Calu3 (cell line): Measurements from ENCODE around the gene SUN3. TPM values are rescaled to one million over a fixed set of nuclear protein-coding genes. Genes with fewer than 3 reads are reported as not detected.
"Not testable (repeated sequence)": the region's sequence is repeated elsewhere in the genome, so short reads cannot be mapped to it uniquely, and the experiment has no call there.

ENCODE experiments used
- BruUV-seq: library from RNA; stranded (reverse); fragments of 400-500 nt; replicated peaks from 2 replicates; lab custom pipeline; 2021; lab: Mats Ljungman, UMichigan
- CTCF ChIA-PET: fragments of 300-600 bp; sonication (Branson Sonifier 250); formaldehyde crosslinking; loops from one replicate; lab custom pipeline; 2022; ENCODE audit warnings: antibody characterized with exemption; lab: Charles Lee
- DNase-seq: peaks from one replicate; pipeline ENCODE4 v3.0.0; 2022
- H3K27ac Mint-ChIP-seq: one replicate; pipeline ENCODE4 v1.8.0; 2022; ENCODE audit warnings: mixed read lengths; ENCODE audit not compliant: unreplicated experiment
- H3K27me3 Mint-ChIP-seq: one replicate; pipeline ENCODE4 v1.8.0; 2022; ENCODE audit warnings: mixed read lengths; ENCODE audit not compliant: unreplicated experiment
- H3K36me3 Mint-ChIP-seq: one replicate; pipeline ENCODE4 v1.8.0; 2022; ENCODE audit warnings: mild to moderate bottlenecking, moderate library complexity, mixed read lengths; ENCODE audit not compliant: insufficient read depth, unreplicated experiment
- H3K4me1 Mint-ChIP-seq: one replicate; pipeline ENCODE4 v1.8.0; 2022; ENCODE audit warnings: mild to moderate bottlenecking, low read depth, mixed read lengths; ENCODE audit not compliant: unreplicated experiment
- H3K4me3 Mint-ChIP-seq: one replicate; pipeline ENCODE4 v1.8.0; 2022; ENCODE audit warnings: mild to moderate bottlenecking, low read depth, moderate library complexity, mixed read lengths; ENCODE audit not compliant: unreplicated experiment
- H3K9me3 Mint-ChIP-seq: one replicate; pipeline ENCODE4 v1.8.0; 2022; ENCODE audit warnings: low read depth, mixed read lengths; ENCODE audit not compliant: unreplicated experiment
- intact Hi-C: fragments of 100-400 bp; cut with micrococcal nuclease; formaldehyde crosslinking; loops from one replicate; pipeline ENCODE4 v1.10.0; 2022; ENCODE audit not compliant: unreplicated experiment
- total RNA-seq: library from RNA; stranded (reverse); gene quantifications from 2 replicates; pipeline ENCODE4 v1.2.3, GENCODE V29; 2022
- TF ChIP-seq, protein P1 (sequence below): fragments of 200-600 bp; IDR thresholded peaks from one replicate; pipeline ENCODE4 v1.8.0; 2022; ENCODE audit warnings: antibody characterized with exemption; ENCODE audit not compliant: unreplicated experiment

SUN3 gene
- total RNA-seq, 1 experiment from 2014 or later, result 1.8 TPM

DNA sequence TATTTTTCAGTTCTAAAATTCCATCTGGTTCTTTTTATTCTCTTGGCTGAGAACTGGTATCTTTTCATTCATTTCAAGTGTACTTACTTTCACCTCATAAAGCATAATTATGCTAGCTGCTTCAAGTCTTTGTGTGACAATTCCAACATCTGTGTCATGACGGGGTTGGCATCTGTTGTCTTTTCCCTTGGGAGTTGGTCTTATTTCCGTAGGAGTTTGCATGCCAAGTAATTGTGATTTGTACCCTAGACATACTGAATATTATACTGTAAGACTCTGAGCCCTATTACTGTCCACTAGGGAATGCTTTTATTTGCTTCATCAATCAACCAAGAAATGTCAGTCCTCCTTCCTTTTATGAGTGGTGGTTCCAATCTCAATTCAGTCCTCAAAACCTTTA is 24.9 kb downstream of the SUN3 start:
- Mint-ChIP-seq H3K27ac (no peak overlapping the region), H3K9me3 (no peaks in the 10 kb centered on the region), H3K36me3 (peaks cover 5% of the 10 kb centered on the region), H3K4me3 (no peak overlapping the region), H3K4me1 (peaks cover 27% of the 10 kb centered on the region), H3K27me3 (no peaks in the 10 kb centered on the region)
- intact Hi-C loops, result no loop called here
- no TSS peak for BruUV-seq
- TF ChIP-seq, protein P1, sequence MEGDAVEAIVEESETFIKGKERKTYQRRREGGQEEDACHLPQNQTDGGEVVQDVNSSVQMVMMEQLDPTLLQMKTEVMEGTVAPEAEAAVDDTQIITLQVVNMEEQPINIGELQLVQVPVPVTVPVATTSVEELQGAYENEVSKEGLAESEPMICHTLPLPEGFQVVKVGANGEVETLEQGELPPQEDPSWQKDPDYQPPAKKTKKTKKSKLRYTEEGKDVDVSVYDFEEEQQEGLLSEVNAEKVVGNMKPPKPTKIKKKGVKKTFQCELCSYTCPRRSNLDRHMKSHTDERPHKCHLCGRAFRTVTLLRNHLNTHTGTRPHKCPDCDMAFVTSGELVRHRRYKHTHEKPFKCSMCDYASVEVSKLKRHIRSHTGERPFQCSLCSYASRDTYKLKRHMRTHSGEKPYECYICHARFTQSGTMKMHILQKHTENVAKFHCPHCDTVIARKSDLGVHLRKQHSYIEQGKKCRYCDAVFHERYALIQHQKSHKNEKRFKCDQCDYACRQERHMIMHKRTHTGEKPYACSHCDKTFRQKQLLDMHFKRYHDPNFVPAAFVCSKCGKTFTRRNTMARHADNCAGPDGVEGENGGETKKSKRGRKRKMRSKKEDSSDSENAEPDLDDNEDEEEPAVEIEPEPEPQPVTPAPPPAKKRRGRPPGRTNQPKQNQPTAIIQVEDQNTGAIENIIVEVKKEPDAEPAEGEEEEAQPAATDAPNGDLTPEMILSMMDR, result no peak
- CTCF ChIA-PET, result interaction anchor here (0.6 kb wide), 1 partner anchor 432 kb away, joined by 3 read pairs; no protein-coding TSS in a partner anchor
- DNase-seq, result no peak

DNA sequence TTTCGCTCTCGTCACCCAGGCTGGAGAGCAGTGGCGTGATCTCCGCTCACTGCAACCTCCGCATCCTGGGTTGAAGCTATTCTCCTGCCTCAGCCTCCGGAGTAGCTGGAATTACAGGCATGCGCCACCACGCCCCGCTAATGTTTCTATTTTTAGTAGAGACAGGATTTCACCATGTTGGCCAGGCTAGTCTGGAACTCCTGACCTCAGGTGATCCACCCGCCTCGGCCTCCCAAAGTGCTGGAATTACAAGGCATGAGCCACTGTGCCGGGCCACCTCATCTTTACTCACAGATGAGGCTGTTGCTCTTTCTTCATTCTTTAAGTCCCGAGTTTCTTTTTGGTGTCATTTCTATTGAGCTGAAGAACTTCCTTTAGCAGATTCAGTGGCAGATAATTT is 28.7 kb downstream of the SUN3 start:
- intact Hi-C loops, H3K27me3 Mint-ChIP-seq, BruUV-seq, H3K9me3 Mint-ChIP-seq, H3K36me3 Mint-ChIP-seq: not testable (repeated sequence)
- peak overlapping the region; percentile 20 for H3K4me3 Mint-ChIP-seq
- peak; percentile 56 for DNase-seq
- peaks cover 17% of the 10 kb centered on the region for H3K4me1 Mint-ChIP-seq
- CTCF ChIA-PET, result interaction anchor here (0.7 to 1.5 kb wide), 5 partner anchors 8 to 229 kb away, joined by 3 to 5 read pairs (median 4); no protein-coding TSS in a partner anchor
- peak overlapping the region; percentile 35 for H3K27ac Mint-ChIP-seq

DNA sequence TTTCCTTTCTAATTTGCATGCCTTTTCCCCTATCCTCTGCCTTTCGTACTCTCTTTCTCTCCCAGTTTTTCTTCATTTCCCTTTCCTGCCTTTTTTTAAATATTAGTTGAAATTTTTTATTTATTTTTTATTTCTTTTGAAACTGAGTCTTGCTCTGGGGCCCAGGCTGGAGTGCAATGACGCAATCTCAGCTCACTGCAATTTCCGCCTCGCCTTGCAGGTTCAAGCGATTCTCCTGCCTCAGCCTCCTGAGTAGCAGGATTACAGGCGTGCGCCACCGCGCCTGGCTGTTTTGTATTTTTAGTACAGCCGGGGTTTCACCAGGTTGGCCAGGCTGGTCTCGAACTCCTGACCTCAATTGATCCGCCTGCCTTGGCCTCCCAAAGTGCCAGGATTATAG is 29.5 kb downstream of the SUN3 start:
- BruUV-seq, result no TSS peak
- Mint-ChIP-seq H3K4me3 (no peak overlapping the region), H3K27me3 (no peaks in the 10 kb centered on the region), H3K9me3 (peaks cover 7% of the 10 kb centered on the region), H3K27ac (peak overlapping the region; percentile 35), H3K4me1 (peaks cover 14% of the 10 kb centered on the region), H3K36me3 (peaks cover 5% of the 10 kb centered on the region)
- no peak for DNase-seq
- intact Hi-C loops, result no loop called here
- CTCF ChIA-PET, result interaction anchor here (1.2 to 1.5 kb wide), 2 partner anchors 8 to 156 kb away, joined by 4 to 5 read pairs; no protein-coding TSS in a partner anchor
- TF ChIP-seq, protein P1, result no peak

DNA sequence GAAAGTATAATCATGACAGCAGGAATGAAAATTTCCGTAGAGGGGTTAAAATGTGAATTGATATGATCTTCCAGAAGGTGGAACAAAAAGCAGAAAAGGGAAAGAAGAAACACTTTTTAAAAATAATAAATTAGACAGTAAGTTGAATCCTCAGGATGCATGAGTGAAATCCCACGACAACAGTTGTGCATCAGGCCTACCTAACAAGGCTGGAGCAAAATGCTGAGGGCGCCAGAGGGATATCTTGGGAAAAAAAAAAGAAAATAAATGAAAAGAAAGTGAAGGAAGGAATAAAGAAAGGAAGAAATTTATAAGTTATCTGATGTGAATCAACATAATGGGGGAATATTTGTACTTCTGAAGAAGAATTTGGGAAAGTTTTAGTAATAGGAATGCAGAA is 36.5 kb downstream of the SUN3 start:
- H3K9me3 Mint-ChIP-seq, result peaks cover 7% of the 10 kb centered on the region
- H3K4me1 Mint-ChIP-seq, result peaks cover 37% of the 10 kb centered on the region
- TF ChIP-seq, protein P1, result no peak
- BruUV-seq, result no TSS peak
- H3K4me3 Mint-ChIP-seq, result peak overlapping the region; percentile 77
- CTCF ChIA-PET, result interaction anchor here (1.0 to 1.6 kb wide), 9 partner anchors 8 to 162 kb away, joined by 3 to 49 read pairs (median 7); partner anchors contain the start of gene UPP1
- H3K36me3 Mint-ChIP-seq, result peaks cover 12% of the 10 kb centered on the region
- intact Hi-C loops, result loop anchor here (2.0 to 5.0 kb wide), 4 partner anchors 45 to 255 kb away; partner anchors contain the start of genes C7orf57 and UPP1
- peak overlapping the region; percentile 76 for H3K27ac Mint-ChIP-seq
- no peaks in the 10 kb centered on the region for H3K27me3 Mint-ChIP-seq
- no peak for DNase-seq
